ENCODE measurements around the gene ITGB6. TPM values are rescaled to one million over a fixed set of nuclear protein-coding genes. Genes with fewer than 3 reads are reported as not detected.

ITGB6 gene
- total RNA-seq, 1 donor from 2014 or later, result 17.2 TPM

GRCh38 chr2:160132761-160133160 is 67.3 kb downstream of the ITGB6 start:
- no peak overlapping the region for H3K27ac ChIP-seq

GRCh38 chr2:160126756-160127155 is 73.3 kb downstream of the ITGB6 start:
- H3K4me1 ChIP-seq, result no peaks in the 10 kb centered on the region
- no peak overlapping the region for H3K4me3 ChIP-seq
- no peaks in the 10 kb centered on the region for H3K27me3 ChIP-seq
- H3K27ac ChIP-seq, result no peak overlapping the region
- TF ChIP-seq POLR2A (IDR thresholded peaks at IDR 0.05), result no peak
- no peak for TF ChIP-seq CTCF (IDR thresholded peaks at IDR 0.05)
- no peak for TF ChIP-seq POLR2AphosphoS5 (IDR thresholded peaks at IDR 0.05; ENCODE audit: insufficient read depth in 1 of 2, low read depth in 1 of 2)
- intact Hi-C loops (cut with DNase I), result no loop called here
- no peaks in the 10 kb centered on the region for H3K36me3 ChIP-seq
- DNase-seq (ENCODE audit: extremely low spot score in 2 of 2), result no peak
- H3K9me3 ChIP-seq, result no peaks in the 10 kb centered on the region

More at GRCh38 chr2:160132761-160133160, 67.3 kb downstream of the ITGB6 start:
- intact Hi-C loops (cut with DNase I), result no loop called here
- H3K4me3 ChIP-seq, result no peak overlapping the region
- H3K4me1 ChIP-seq, result no peaks in the 10 kb centered on the region
- H3K36me3 ChIP-seq, result no peaks in the 10 kb centered on the region
- H3K9me3 ChIP-seq, result no peaks in the 10 kb centered on the region
- no peak for TF ChIP-seq POLR2A (IDR thresholded peaks at IDR 0.05)
- no peak for TF ChIP-seq CTCF (IDR thresholded peaks at IDR 0.05)
- no peak for DNase-seq (ENCODE audit: extremely low spot score in 2 of 2)
- no peaks in the 10 kb centered on the region for H3K27me3 ChIP-seq

- Histone ChIP-seq H3K9me3 (no peaks in the 10 kb centered on the region), H3K27ac (no peak overlapping the region), H3K4me3 (no peak overlapping the region), H3K4me1 (no peaks in the 10 kb centered on the region), H3K36me3 (no peaks in the 10 kb centered on the region), H3K27me3 (no peaks in the 10 kb centered on the region)
- DNase-seq (ENCODE audit: extremely low spot score in 2 of 2), result no peak
- TF ChIP-seq POLR2AphosphoS5 (IDR thresholded peaks at IDR 0.05; ENCODE audit: insufficient read depth in 1 of 2, low read depth in 1 of 2) (no peak), POLR2A (IDR thresholded peaks at IDR 0.05) (no peak), CTCF (IDR thresholded peaks at IDR 0.05) (no peak)
- intact Hi-C loops (cut with DNase I), result no loop called here
Observed at GRCh38 chr2:160126315-160126714, 73.8 kb downstream of the ITGB6 start.

GRCh38 chr2:160125828-160126227 is 74.2 kb downstream of the ITGB6 start:
- no peak for TF ChIP-seq POLR2A (IDR thresholded peaks at IDR 0.05)
- TF ChIP-seq CTCF (IDR thresholded peaks at IDR 0.05), result no peak
- TF ChIP-seq POLR2AphosphoS5 (IDR thresholded peaks at IDR 0.05; ENCODE audit: insufficient read depth in 1 of 2, low read depth in 1 of 2), result no peak
- intact Hi-C loops (cut with DNase I), result no loop called here
- no peaks in the 10 kb centered on the region for H3K36me3 ChIP-seq

GRCh38 chr2:160125366-160125765 is 74.7 kb downstream of the ITGB6 start:
- TF ChIP-seq POLR2A (IDR thresholded peaks at IDR 0.05) (no peak), POLR2AphosphoS5 (IDR thresholded peaks at IDR 0.05; ENCODE audit: insufficient read depth in 1 of 2, low read depth in 1 of 2) (no peak), CTCF (IDR thresholded peaks at IDR 0.05) (no peak)
- intact Hi-C loops (cut with DNase I), result no loop called here
- Histone ChIP-seq H3K27me3 (no peaks in the 10 kb centered on the region), H3K4me1 (no peaks in the 10 kb centered on the region), H3K9me3 (no peaks in the 10 kb centered on the region), H3K36me3 (no peaks in the 10 kb centered on the region), H3K27ac (no peak overlapping the region), H3K4me3 (no peak overlapping the region)
- no peak for DNase-seq (ENCODE audit: extremely low spot score in 2 of 2)

More at GRCh38 chr2:160125828-160126227, 74.2 kb downstream of the ITGB6 start:
- Histone ChIP-seq H3K27ac (no peak overlapping the region), H3K9me3 (no peaks in the 10 kb centered on the region), H3K4me3 (no peak overlapping the region), H3K4me1 (no peaks in the 10 kb centered on the region), H3K27me3 (no peaks in the 10 kb centered on the region)
- DNase-seq (ENCODE audit: extremely low spot score in 2 of 2), result no peak

Measured in vagina (tissue), 2 donors.